Purkinje cell (primary cell): ENCODE data around the gene AXIN1. TPM values are rescaled to one million over a fixed set of nuclear protein-coding genes. Genes with fewer than 3 reads are reported as not detected.

Experiments used
- polyA plus RNA-seq: library from polyadenylated mRNA; unstranded; fragments of >200 nt; fragmentation: Nextera tagmentation; gene quantifications from 2 replicates; pipeline ENCODE4 v1.2.1, GENCODE V29; 2014

AXIN1 gene
- polyA plus RNA-seq: 0.25 and 0.26 TPM in 2 replicates

GRCh38 chr16:352547-353403, at the start of gene AXIN1:
Gene AXIN1 (minus strand): TSS chr16:352723. CDS start chr16:347025, 5,698 bp downstream.

GRCh38 chr16:401468-402348, 49.2 kb upstream of the AXIN1 start, which contains the start of gene DECR2:
Gene DECR2 (plus strand): TSS chr16:401885. CDS start chr16:401964, 79 bp downstream.

GRCh38 chr16:397135-397661, 44.7 kb upstream of the AXIN1 start, which contains the start of gene NME4:
Gene NME4 (plus strand): TSS chr16:397199. CDS start chr16:397223, 24 bp downstream.

GRCh38 chr16:381789-382717, 29.5 kb upstream of the AXIN1 start, which contains the start of gene PGAP6:
Gene PGAP6 (minus strand): TSS chr16:381978. CDS start chr16:381821, 157 bp downstream.

GRCh38 chr16:370443-370842, 17.9 kb upstream of the AXIN1 start, which contains the start of gene MRPL28:
Gene MRPL28 (minus strand): TSS chr16:370538. CDS start chr16:370218, 320 bp downstream.

GRCh38 chr16:283033-283805, 69.3 kb downstream of the AXIN1 start, which contains the start of gene PDIA2:
Gene PDIA2 (plus strand): TSS chr16:283164. CDS start chr16:283170, 6 bp downstream.

GRCh38 chr16:280552-280951, 72.0 kb downstream of the AXIN1 start, which contains the start of gene ARHGDIG:
Gene ARHGDIG (plus strand): TSS chr16:280591. CDS start chr16:280681, 90 bp downstream.

GRCh38 chr16:275786-276232, 76.7 kb downstream of the AXIN1 start, which contains the start of gene RGS11:
Gene RGS11 (minus strand): TSS chr16:275944. CDS start chr16:275911, 33 bp downstream.

Other genes with a start within 250 kb of the AXIN1 start
- 1.3 and 2.8 TPM in 2 replicates for gene NPRL3, start 214.1 kb downstream of the AXIN1 start, polyA plus RNA-seq
- not detected in 2 replicates for gene HBZ, start 200.1 kb downstream of the AXIN1 start, polyA plus RNA-seq
- gene HBM, start 186.7 kb downstream of the AXIN1 start, polyA plus RNA-seq: 0.55 TPM in 1 of 2 replicates, not detected in the other
- gene HBA2, start 179.8 kb downstream of the AXIN1 start, polyA plus RNA-seq: 1.9 and 48.0 TPM in 2 replicates
- 99.3 and 127 TPM in 2 replicates for gene HBA1, start 176.0 kb downstream of the AXIN1 start, polyA plus RNA-seq
- gene HBQ1, start 172.3 kb downstream of the AXIN1 start, polyA plus RNA-seq: 2.3 and 4.8 TPM in 2 replicates
- gene LUC7L, start 123.3 kb downstream of the AXIN1 start, polyA plus RNA-seq: 17.1 and 24.7 TPM in 2 replicates
- gene FAM234A, start 117.9 kb downstream of the AXIN1 start, polyA plus RNA-seq: 6.5 and 10.2 TPM in 2 replicates
- gene RGS11, start 76.8 kb downstream of the AXIN1 start, polyA plus RNA-seq: 2.8 and 2.9 TPM in 2 replicates
- 2.6 and 15.2 TPM in 2 replicates for gene ARHGDIG, start 72.1 kb downstream of the AXIN1 start, polyA plus RNA-seq
- gene PDIA2, start 69.6 kb downstream of the AXIN1 start, polyA plus RNA-seq: 4.0 TPM in 1 of 2 replicates, not detected in the other
- 10.1 and 15.9 TPM in 2 replicates for gene MRPL28, start 17.8 kb upstream of the AXIN1 start, polyA plus RNA-seq
- 0.07 and 0.27 TPM in 2 replicates for gene PGAP6, start 29.3 kb upstream of the AXIN1 start, polyA plus RNA-seq
- gene NME4, start 44.5 kb upstream of the AXIN1 start, polyA plus RNA-seq: 3.8 and 4.8 TPM in 2 replicates
- 3.3 and 5.9 TPM in 2 replicates for gene DECR2, start 49.2 kb upstream of the AXIN1 start, polyA plus RNA-seq
- gene RAB11FIP3, start 72.9 kb upstream of the AXIN1 start, polyA plus RNA-seq: 1.1 and 1.6 TPM in 2 replicates
- 0.31 and 0.76 TPM in 2 replicates for gene CAPN15, start 175.0 kb upstream of the AXIN1 start, polyA plus RNA-seq
- gene PRR35, start 207.7 kb upstream of the AXIN1 start, polyA plus RNA-seq: not detected in 2 replicates
- not detected in 2 replicates for gene NHLRC4, start 214.3 kb upstream of the AXIN1 start, polyA plus RNA-seq
- 0.84 and 1.6 TPM in 2 replicates for gene PIGQ, start 217.2 kb upstream of the AXIN1 start, polyA plus RNA-seq
- gene RAB40C, start 237.3 kb upstream of the AXIN1 start, polyA plus RNA-seq: 0.60 and 4.0 TPM in 2 replicates